Neuron (in vitro differentiated cells): ENCODE measurements around the gene PLIN4.

Source experiments
- H2AFZ ChIP-seq: one replicate; pipeline ENCODE4 v1.6.1; 2013; ENCODE audit warnings: low read depth, mild to moderate bottlenecking, inconsistent platforms, low read length, moderate library complexity
- H3K27me3 ChIP-seq: one replicate; pipeline ENCODE4 v1.6.1; 2013; ENCODE audit warnings: low read length; ENCODE audit not compliant: insufficient read depth
- H3K36me3 ChIP-seq: one replicate; pipeline ENCODE4 v1.6.1; 2013; ENCODE audit warnings: low read length; ENCODE audit not compliant: insufficient read depth
- H3K4me1 ChIP-seq: one replicate; pipeline ENCODE4 v1.6.1; 2013; ENCODE audit warnings: low read length; ENCODE audit not compliant: insufficient read depth
- H3K4me3 ChIP-seq: 2 replicates; pipeline ENCODE4 v1.5.1; 2013; ENCODE audit warnings: mild to moderate bottlenecking, low read length, moderate library complexity
- H3K9me3 ChIP-seq: one replicate; pipeline ENCODE4 v1.6.1; 2013; ENCODE audit warnings: low read length

Gene PLIN4

DNA sequence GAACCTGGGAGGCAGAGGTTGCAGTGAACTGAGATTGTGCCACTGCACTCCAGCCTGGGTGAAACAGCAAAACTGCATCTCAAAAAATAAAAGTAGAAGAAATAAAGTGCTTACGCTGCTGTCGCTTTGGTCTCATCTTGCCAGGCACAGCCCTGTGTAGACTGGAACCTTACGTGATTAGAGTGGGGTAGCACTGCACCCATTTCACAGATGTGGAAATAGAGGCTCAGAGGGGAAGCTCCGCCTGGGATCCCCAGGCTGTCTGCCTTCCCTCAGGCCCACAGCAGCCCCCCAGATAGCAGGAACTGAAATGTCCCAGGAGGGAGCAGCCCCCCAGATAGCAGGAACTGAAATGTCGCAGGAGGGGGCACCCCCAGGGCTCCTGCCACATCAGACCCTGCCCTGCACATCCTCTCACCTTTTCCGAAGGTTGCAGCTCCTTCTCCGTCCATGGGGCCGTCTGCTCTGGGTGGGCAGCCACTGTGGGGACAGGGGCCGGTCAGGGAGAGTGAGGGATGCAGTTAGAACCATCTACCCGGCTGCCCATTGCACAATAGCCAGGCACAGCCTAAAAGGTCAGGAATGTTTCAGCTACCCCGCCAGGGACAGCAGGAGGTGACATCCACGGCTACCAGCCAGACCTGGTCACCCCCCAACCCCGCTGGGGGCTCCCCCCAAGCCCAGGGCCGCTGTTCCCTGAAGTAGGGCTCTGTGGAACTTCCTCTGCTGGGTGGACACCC is 1.9 kb downstream of the PLIN4 start:
- no peaks in the 10 kb centered on the region for H3K27me3 ChIP-seq
- H3K9me3 ChIP-seq = no peaks in the 10 kb centered on the region
- no peaks in the 10 kb centered on the region for H3K36me3 ChIP-seq
- no peak overlapping the region for H3K4me3 ChIP-seq
- H2AFZ ChIP-seq = no peak overlapping the region
- no peaks in the 10 kb centered on the region for H3K4me1 ChIP-seq

DNA sequence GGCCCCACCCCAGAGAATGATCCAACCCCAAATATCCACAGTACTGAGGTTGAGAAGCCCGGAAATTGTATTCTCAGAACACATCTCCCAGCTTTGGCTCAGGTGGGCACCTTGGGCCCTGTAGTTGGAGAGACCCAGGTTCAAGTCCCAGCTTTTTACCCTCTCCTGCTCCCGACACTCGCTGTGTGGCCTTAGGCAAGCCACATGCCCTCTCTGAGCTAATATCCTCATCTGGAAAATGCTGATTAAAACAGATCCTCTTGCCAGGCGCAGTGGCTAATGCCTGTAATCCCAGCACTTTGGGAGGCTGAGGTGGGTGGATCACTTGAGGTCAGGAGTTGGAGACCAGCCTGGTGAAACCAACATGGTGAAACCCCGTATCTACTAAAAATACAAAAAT is 2.6 kb downstream of the PLIN4 start:
- no peak overlapping the region for H3K4me3 ChIP-seq
- no peaks in the 10 kb centered on the region for H3K36me3 ChIP-seq
- H3K4me1 ChIP-seq = no peaks in the 10 kb centered on the region
- H3K27me3 ChIP-seq = no peaks in the 10 kb centered on the region
- no peak overlapping the region for H2AFZ ChIP-seq
- H3K9me3 ChIP-seq = no peaks in the 10 kb centered on the region

DNA sequence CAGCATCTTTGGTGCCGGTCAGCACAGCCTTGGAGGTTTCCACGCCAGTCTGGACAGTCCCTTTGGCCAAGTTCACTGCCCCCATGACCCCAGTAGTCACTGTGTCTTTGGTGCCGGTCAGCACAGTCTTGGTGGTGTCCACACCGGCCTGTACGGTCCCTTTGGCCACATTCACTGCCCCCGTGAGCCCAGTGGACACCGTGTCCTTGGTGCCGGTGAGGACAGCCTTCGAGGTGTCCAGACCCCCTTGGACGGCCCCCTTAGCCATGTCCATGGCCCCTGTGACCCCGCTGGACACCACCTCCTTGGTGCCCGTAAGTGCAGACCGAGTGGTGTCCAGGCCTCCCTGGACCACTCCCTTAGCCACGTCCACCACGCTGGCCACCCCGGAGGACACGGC is 5.0 kb downstream of the PLIN4 start:
- H3K9me3 ChIP-seq = no peaks in the 10 kb centered on the region
- no peaks in the 10 kb centered on the region for H3K4me1 ChIP-seq
- no peaks in the 10 kb centered on the region for H3K27me3 ChIP-seq
- no peaks in the 10 kb centered on the region for H3K36me3 ChIP-seq
- no peak overlapping the region for H3K4me3 ChIP-seq
- no peak overlapping the region for H2AFZ ChIP-seq

DNA sequence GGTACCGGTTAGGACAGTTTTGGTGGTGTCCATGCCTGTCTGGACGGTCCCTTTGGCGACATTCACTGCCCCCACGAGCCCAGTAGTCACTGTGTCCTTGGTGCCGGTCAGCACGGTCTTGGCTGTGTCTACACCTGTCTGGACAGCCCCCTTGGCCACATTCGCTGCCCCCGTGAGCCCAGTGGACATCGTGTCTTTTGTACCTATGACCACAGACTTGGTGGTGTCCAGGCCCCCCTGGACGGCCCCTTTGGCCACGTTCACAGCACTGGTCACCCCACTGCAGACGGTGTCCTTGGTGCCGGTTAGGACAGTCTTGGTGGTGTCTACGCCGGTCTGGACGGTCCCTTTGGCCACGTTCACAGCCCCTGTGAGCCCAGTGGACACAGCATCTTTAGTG is 6.2 kb downstream of the PLIN4 start:
- H3K4me3 ChIP-seq = no peak overlapping the region
- H2AFZ ChIP-seq = no peak overlapping the region
- no peaks in the 10 kb centered on the region for H3K27me3 ChIP-seq
- H3K36me3 ChIP-seq = no peaks in the 10 kb centered on the region
- no peaks in the 10 kb centered on the region for H3K4me1 ChIP-seq
- no peaks in the 10 kb centered on the region for H3K9me3 ChIP-seq

DNA sequence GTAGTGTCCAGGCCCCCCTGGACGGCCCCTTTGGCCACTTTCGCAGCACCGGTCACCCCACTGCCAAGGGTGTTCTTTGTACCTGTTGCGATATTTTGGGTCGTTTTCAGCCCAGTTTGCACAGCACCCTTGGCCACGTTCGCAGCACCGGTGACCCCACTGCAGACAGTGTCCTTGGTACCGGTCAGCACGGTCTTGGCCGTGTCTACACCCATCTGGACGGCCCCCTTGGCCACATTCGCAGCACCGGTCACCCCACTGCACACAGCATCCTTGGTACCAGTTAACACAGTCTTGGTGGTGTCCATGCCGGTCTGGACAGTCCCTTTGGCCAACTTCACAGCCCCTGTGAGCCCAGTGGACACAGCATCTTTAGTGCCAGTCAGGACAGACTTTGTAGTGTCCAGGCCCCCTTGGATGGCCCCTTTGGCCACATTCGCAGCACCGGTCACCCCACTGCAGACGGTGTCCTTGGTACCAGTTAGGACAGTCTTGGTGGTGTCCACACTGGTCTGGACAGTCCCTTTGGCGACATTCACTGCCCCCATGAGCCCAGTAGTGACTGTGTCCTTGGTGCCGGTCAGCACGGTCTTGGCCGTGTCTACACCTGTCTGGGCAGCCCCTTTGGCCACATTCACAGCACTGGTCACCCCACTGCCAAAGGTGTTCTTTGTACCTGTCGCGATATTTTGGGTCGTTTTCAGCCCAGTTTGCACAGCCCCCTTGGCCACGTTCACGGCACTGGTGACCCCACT is 6.8 kb downstream of the PLIN4 start:
- H3K27me3 ChIP-seq = no peaks in the 10 kb centered on the region
- H3K4me3 ChIP-seq = no peak overlapping the region
- no peak overlapping the region for H2AFZ ChIP-seq
- H3K36me3 ChIP-seq = peaks cover 3% of the 10 kb centered on the region
- H3K4me1 ChIP-seq = no peaks in the 10 kb centered on the region
- no peaks in the 10 kb centered on the region for H3K9me3 ChIP-seq

DNA sequence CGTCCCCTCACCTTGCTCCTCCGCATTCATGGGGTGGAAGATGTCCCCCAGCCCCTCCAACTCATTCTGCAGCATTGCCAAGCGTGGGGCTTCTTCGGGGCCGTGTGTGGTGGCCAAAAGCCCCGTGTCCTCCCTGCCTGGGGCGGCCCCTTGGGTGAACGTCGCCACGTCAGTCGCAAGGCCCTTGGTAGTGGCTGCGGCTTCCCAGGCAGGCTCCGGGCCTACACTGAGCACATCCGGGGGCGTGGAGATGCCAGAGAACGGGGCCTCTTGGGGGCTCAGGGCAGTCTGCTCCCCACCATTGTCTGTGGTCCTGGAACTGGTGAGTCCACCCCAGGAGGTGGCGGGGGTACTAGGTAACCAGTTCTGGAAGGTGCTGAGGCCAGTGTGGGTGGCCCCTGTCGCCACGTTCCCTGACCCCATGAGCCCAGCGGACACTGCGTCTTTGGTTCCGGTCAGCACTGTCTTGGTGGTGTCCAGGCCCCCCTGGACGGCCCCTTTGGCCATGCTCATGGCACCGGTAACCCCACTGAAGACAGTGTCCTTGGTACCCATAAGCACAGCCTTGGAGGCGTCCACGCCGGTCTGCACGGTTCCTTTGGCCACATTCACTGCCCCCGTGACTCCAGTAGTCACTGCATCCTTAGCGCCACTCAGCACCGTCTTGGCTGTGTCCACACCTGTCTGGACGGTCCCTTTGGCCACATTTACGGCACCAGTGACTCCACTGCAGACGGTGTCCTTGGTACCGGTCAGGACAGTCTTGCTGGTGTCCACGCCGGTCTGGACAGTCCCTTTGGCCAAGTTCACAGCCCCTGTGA is 7.6 kb downstream of the PLIN4 start:
- Histone ChIP-seq H3K4me1 (no peaks in the 10 kb centered on the region), H3K36me3 (peaks cover 3% of the 10 kb centered on the region), H3K4me3 (no peak overlapping the region), H3K9me3 (no peaks in the 10 kb centered on the region), H3K27me3 (no peaks in the 10 kb centered on the region), H2AFZ (no peak overlapping the region)

DNA sequence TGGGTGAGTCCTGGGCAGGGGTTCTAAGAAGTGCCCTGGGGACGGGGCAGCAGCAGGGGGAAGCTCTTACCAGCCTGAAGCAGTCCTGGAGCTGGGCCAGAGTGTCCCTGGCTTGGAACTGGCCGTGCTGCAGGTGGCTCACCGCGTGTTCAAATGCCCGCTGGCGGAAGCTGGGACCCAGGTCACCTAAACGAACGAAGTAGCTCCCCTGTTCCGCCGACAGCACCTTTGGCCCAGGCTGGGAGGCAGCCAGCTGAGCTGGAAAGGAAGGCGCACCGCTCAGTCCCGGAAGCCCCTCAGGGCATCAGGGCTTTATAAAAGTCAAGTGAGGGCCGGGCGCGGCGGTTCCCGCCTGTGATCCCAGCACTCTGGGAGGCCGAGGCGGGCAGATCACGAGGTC is 9.6 kb downstream of the PLIN4 start:
- no peaks in the 10 kb centered on the region for H3K9me3 ChIP-seq
- H3K27me3 ChIP-seq = no peaks in the 10 kb centered on the region
- no peak overlapping the region for H2AFZ ChIP-seq
- H3K36me3 ChIP-seq = peaks cover 7% of the 10 kb centered on the region
- no peak overlapping the region for H3K4me3 ChIP-seq
- peaks cover 4% of the 10 kb centered on the region for H3K4me1 ChIP-seq

DNA sequence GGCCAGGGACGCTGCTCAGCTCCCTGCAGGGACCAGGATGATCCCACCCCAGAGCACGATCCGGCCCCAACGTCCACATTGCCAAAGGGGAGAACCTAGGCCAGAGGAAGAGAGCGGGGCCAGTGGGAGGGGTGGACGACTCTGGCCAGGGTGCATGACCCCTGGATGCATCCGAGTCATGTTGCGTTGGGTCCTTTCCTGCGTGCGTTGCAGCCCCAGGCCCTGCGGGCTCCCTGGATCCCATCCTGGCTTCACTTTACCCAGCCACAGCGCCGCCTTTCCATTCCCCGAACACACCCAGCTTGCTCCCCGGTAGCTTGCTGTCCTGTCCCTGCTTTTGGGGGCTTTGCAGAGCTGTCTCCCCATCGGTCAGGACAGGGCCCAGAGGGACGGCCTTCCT is 10.5 kb downstream of the PLIN4 start:
- no peak overlapping the region for H2AFZ ChIP-seq
- peaks cover 7% of the 10 kb centered on the region for H3K4me1 ChIP-seq
- no peaks in the 10 kb centered on the region for H3K9me3 ChIP-seq
- peaks cover 10% of the 10 kb centered on the region for H3K36me3 ChIP-seq
- no peak overlapping the region for H3K4me3 ChIP-seq
- H3K27me3 ChIP-seq = no peaks in the 10 kb centered on the region

DNA sequence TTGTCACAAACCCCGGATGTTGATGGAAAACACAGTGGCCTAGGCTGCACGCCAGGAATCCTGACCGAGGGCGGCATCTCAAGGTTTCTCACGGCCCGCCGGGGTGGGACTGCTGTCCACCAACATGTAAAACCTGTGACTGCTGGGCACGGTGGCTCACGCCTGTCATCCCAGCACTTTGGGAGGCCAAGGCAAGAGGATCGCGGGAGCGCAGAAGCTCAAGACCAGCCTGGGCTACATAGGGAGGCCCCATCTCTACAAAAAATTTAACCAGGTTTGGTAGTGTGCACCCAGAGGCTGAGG is 11.2 kb downstream of the PLIN4 start:
- H3K27me3 ChIP-seq = no peaks in the 10 kb centered on the region
- no peak overlapping the region for H3K4me3 ChIP-seq
- no peaks in the 10 kb centered on the region for H3K9me3 ChIP-seq
- peaks cover 17% of the 10 kb centered on the region for H3K36me3 ChIP-seq
- peaks cover 7% of the 10 kb centered on the region for H3K4me1 ChIP-seq
- H2AFZ ChIP-seq = no peak overlapping the region

DNA sequence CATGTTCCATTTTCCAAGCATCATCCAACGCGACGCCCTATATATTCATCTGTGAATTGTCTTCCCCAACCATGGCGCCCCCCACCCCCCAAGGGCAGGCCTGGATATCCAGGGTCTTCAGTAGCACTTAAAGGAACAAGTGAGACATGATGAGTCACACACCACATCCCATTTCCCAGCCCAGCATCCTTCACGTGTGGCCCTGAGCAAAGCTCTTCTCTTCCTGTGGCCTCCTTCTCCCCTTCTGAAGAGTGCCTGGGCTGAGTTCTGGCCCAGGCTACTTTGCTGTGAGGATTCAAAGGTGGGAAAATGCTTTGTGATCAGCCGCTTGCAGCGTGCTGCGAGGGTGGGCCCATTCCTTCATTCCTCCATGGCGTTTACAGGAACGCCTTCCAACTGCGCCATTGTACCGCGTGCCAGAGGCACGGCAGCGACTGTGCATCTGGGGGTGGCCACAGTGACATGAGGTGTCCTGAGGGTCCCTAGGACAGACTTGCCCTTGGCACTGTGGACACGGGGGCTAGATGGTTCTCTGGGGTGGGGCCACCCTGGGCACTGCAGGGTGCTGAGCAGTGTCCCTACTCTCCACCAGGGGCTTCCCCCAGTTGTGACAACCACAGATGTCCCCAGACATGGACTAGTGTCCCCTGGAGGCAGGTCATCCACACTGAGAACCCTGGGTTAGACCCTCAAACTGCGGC is 11.7 kb downstream of the PLIN4 start:
- peaks cover 7% of the 10 kb centered on the region for H3K4me1 ChIP-seq
- no peaks in the 10 kb centered on the region for H3K9me3 ChIP-seq
- no peak overlapping the region for H3K4me3 ChIP-seq
- H2AFZ ChIP-seq = no peak overlapping the region
- no peaks in the 10 kb centered on the region for H3K27me3 ChIP-seq
- peaks cover 22% of the 10 kb centered on the region for H3K36me3 ChIP-seq

DNA sequence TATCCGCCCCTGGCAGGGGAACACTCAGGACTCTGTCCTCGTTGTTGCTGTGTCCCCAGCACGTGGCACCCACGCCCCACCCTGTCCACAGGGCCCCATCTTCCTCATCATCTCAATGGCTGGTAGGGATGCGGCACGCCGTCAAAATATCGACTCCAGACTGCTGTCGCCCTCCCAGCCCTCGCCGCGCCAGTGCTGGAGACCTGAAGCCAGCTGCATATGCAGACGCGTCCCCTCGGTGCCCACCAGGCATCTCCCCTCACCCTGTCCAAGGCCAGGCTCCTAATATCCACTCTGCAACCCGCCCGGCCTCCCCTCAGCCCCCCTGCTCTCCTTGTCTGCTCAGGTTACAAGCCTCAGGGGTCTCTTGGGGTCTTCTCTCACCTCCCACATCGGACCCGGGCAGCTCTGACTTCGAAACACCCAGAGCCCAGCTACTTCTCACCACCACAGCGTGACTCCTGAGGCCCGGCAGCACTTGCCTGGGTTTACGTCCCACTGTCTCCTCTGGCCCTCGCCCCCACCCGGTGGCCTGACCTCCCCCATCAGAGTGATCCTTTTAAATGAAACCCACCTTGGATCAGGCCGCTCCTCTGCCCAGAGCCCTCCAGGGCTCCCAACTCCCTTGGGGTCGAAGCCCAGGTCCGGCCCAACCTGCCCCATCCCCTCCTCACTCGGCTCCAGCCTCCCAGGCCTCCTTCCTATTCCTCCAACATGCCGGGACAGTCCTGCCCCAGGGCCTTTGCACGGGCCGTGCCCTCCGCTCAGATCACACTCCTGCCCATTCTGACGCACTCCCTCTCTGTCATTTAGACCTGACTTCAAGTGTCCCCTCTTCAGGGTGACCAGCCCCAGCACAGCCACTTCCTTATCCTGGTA is 12.5 kb downstream of the PLIN4 start:
- no peak overlapping the region for H3K4me3 ChIP-seq
- H3K27me3 ChIP-seq = no peaks in the 10 kb centered on the region
- H3K4me1 ChIP-seq = peaks cover 7% of the 10 kb centered on the region
- peaks cover 30% of the 10 kb centered on the region for H3K36me3 ChIP-seq
- H3K9me3 ChIP-seq = no peaks in the 10 kb centered on the region
- no peak overlapping the region for H2AFZ ChIP-seq

DNA sequence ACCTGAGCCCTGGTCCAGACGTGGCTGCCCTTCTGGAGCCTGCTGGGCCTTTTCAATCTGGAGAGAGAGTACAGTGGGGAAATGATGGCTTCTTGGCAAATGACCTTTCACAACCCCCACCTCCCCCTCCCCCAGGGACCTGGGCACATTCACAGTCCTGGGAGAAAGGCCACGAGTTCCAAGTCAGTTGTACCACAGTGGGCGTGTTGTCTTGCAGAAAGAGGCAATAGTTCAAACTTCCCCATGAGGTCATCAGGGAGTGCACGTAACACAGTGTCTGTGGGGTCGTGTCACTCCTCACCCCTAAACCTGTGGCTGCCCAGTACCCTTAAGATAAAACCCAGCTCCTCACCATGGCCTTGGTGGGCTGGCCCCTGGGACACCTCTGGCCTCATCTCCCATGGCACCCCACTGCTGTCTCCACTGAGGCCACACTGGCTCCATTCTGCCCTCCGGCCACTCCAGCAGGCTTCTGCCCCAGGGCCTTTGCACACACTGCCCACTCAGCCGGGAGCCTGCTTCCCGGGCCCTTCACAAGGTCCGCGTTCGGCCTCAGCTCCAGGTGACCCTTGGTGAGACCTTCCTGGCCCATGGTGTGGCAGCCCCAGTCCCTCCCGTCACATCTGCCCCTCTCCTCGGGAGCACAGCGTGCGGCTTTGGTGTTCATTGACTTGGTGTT is 13.3 kb downstream of the PLIN4 start:
- Histone ChIP-seq H3K4me3 (no peak overlapping the region), H2AFZ (no peak overlapping the region), H3K27me3 (no peaks in the 10 kb centered on the region), H3K36me3 (peaks cover 35% of the 10 kb centered on the region), H3K4me1 (peaks cover 7% of the 10 kb centered on the region), H3K9me3 (no peaks in the 10 kb centered on the region)
